ENCODE data around the gene AK3. TPM values are rescaled to one million over a fixed set of nuclear protein-coding genes. Genes with fewer than 3 reads are reported as not detected.
"Not testable (repeated sequence)": the region's sequence is repeated elsewhere in the genome, so short reads cannot be mapped to it uniquely, and the experiment has no call there.

The AK3 gene
- total RNA-seq (100 to 1,000 TPM; 111 to 153 (median 125) TPM), polyA plus RNA-seq (91.3 TPM)
- long read RNA-seq, donor 1, full-length matches to known transcripts, result 306 of 323 reads
- long read RNA-seq, donor 1, partial matches to known transcripts, result 5 of 323 reads
- long read RNA-seq, donor 1, other reads (novel, unspliced or antisense), result 12 of 323 reads
- long read RNA-seq, donor 2, full-length matches to known transcripts, result 94 of 99 reads
- long read RNA-seq, donor 2, partial matches to known transcripts, result 0 of 99 reads
- long read RNA-seq, donor 2, other reads (novel, unspliced or antisense), result 5 of 99 reads
- long read RNA-seq, donor 3, full-length matches to known transcripts, result 543 of 572 reads
- long read RNA-seq, donor 3, partial matches to known transcripts, result 16 of 572 reads
- long read RNA-seq, donor 3, other reads (novel, unspliced or antisense), result 13 of 572 reads
- long read RNA-seq, donor 4, transcript AK3-202 (5 exons, 2,736 nt), result major isoform, 135 of 143 reads
- long read RNA-seq, donor 4, partial matches to known transcripts, result 0 of 143 reads
- long read RNA-seq, donor 4, other reads (novel, unspliced or antisense), result 6 of 143 reads

- Histone ChIP-seq H3K27ac (ENCODE audit: low read length) (peak within 1 kb of the TSS; percentile 62), H3K9me3 (ENCODE audit: control insufficient read depth, low read length) (no peaks in the 10 kb centered on the region), H3K4me3 (ENCODE audit: low read length) (peak within 1 kb of the TSS; percentile 80), H3K4me1 (ENCODE audit: control insufficient read depth, insufficient read depth, low read length) (peaks cover 9% of the 10 kb centered on the region), H3K27me3 (ENCODE audit: control insufficient read depth, insufficient read depth) (no peaks in the 10 kb centered on the region)
- whole genome bisulfite sequencing, result under 1% methylated on average over 84 of the region's 84 CpGs
- peak; percentile 97 for ATAC-seq
- DNase-seq, result peak; percentile 92 to 97 (median 95)
- intact Hi-C loops (cut with DNase I), result loop anchor here in 1 of 4 donors (5.0 to 10.0 kb wide), 2 partner anchors 64 to 854 kb away; partner anchors contain the start of gene CDC37L1
Observed at GRCh38 chr9:4740638-4741364, at the start of gene AK3. Gene AK3 (minus strand): TSS chr9:4741202. CDS start chr9:4741087, 115 bp downstream.

- H3K27ac ChIP-seq (ENCODE audit: low read length), result no peak overlapping the region
- 88% methylated on average over 5 of the region's 6 CpGs for WGBS
- no peak for ATAC-seq
Observed at GRCh38 chr9:4788703-4789102, 47.7 kb upstream of the AK3 start.

GRCh38 chr9:4787876-4788275, 46.9 kb upstream of the AK3 start:
- intact Hi-C loops (cut with DNase I), result no loop called here
- WGBS, result 98% methylated on average over 1 of the region's 1 CpG
- Histone ChIP-seq H3K4me3 (ENCODE audit: low read length) (no peak overlapping the region), H3K9me3 (ENCODE audit: control insufficient read depth, low read length) (no peaks in the 10 kb centered on the region), H3K4me1 (ENCODE audit: control insufficient read depth, insufficient read depth, low read length) (no peaks in the 10 kb centered on the region), H3K27me3 (ENCODE audit: control insufficient read depth, insufficient read depth) (no peaks in the 10 kb centered on the region), H3K27ac (ENCODE audit: low read length) (no peak overlapping the region)
- DNase-seq, result no peak
- no peak for ATAC-seq

More at GRCh38 chr9:4788703-4789102, 47.7 kb upstream of the AK3 start:
- H3K9me3 ChIP-seq (ENCODE audit: control insufficient read depth, low read length), result no peaks in the 10 kb centered on the region
- no peak for DNase-seq
- H3K4me1 ChIP-seq (ENCODE audit: control insufficient read depth, insufficient read depth, low read length), result no peaks in the 10 kb centered on the region
- no peaks in the 10 kb centered on the region for H3K27me3 ChIP-seq (ENCODE audit: control insufficient read depth, insufficient read depth)
- no peak overlapping the region for H3K4me3 ChIP-seq (ENCODE audit: low read length)
- intact Hi-C loops (cut with DNase I), result no loop called here

GRCh38 chr9:4786599-4786998, 45.6 kb upstream of the AK3 start:
- no peak overlapping the region for H3K4me3 ChIP-seq (ENCODE audit: low read length)
- ATAC-seq, result no peak
- no peaks in the 10 kb centered on the region for H3K27me3 ChIP-seq (ENCODE audit: control insufficient read depth, insufficient read depth)
- DNase-seq, result no peak
- 93% methylated on average over 4 of the region's 4 CpGs for WGBS
- no peak overlapping the region for H3K27ac ChIP-seq (ENCODE audit: low read length)
- intact Hi-C loops (cut with DNase I), result no loop called here
- H3K4me1 ChIP-seq (ENCODE audit: control insufficient read depth, insufficient read depth, low read length), result no peaks in the 10 kb centered on the region
- no peaks in the 10 kb centered on the region for H3K9me3 ChIP-seq (ENCODE audit: control insufficient read depth, low read length)

- Histone ChIP-seq H3K27ac (ENCODE audit: low read length) (no peak overlapping the region), H3K4me1 (ENCODE audit: control insufficient read depth, insufficient read depth, low read length) (no peaks in the 10 kb centered on the region), H3K27me3 (ENCODE audit: control insufficient read depth, insufficient read depth) (no peaks in the 10 kb centered on the region), H3K9me3 (ENCODE audit: control insufficient read depth, low read length) (no peaks in the 10 kb centered on the region), H3K4me3 (ENCODE audit: low read length) (no peak overlapping the region)
- DNase-seq (no peak), ATAC-seq (no peak)
- intact Hi-C loops (cut with DNase I), result no loop called here
- WGBS, result 77% methylated on average over 2 of the region's 2 CpGs
Observed at GRCh38 chr9:4784403-4784802, 43.4 kb upstream of the AK3 start.

- intact Hi-C loops (cut with DNase I); H3K27ac ChIP-seq (ENCODE audit: low read length); DNase-seq; ATAC-seq; H3K9me3 ChIP-seq (ENCODE audit: control insufficient read depth, low read length); H3K27me3 ChIP-seq (ENCODE audit: control insufficient read depth, insufficient read depth); H3K4me3 ChIP-seq (ENCODE audit: low read length); H3K4me1 ChIP-seq (ENCODE audit: control insufficient read depth, insufficient read depth, low read length): not testable (repeated sequence)
- WGBS, result 87% methylated on average over 4 of the region's 4 CpGs
Observed at GRCh38 chr9:4783191-4783590, 42.2 kb upstream of the AK3 start.

- H3K27ac ChIP-seq (ENCODE audit: low read length), result no peak overlapping the region
- H3K4me1 ChIP-seq (ENCODE audit: control insufficient read depth, insufficient read depth, low read length), result no peaks in the 10 kb centered on the region
- no peaks in the 10 kb centered on the region for H3K27me3 ChIP-seq (ENCODE audit: control insufficient read depth, insufficient read depth)
- H3K4me3 ChIP-seq (ENCODE audit: low read length), result no peak overlapping the region
- intact Hi-C loops (cut with DNase I), result no loop called here
- no peaks in the 10 kb centered on the region for H3K9me3 ChIP-seq (ENCODE audit: control insufficient read depth, low read length)
- DNase-seq (no peak), ATAC-seq (no peak)
- 59% methylated on average over 2 of the region's 2 CpGs for WGBS
Observed at GRCh38 chr9:4781408-4781807, 40.4 kb upstream of the AK3 start.

- no peak for ATAC-seq
- intact Hi-C loops (cut with DNase I), result no loop called here
- Histone ChIP-seq H3K27me3 (ENCODE audit: control insufficient read depth, insufficient read depth) (no peaks in the 10 kb centered on the region), H3K9me3 (ENCODE audit: control insufficient read depth, low read length) (no peaks in the 10 kb centered on the region), H3K27ac (ENCODE audit: low read length) (no peak overlapping the region), H3K4me3 (ENCODE audit: low read length) (no peak overlapping the region), H3K4me1 (ENCODE audit: control insufficient read depth, insufficient read depth, low read length) (no peaks in the 10 kb centered on the region)
- DNase-seq, result no peak
- WGBS, result 83% methylated on average over 1 of the region's 1 CpG
Observed at GRCh38 chr9:4780651-4781050, 39.6 kb upstream of the AK3 start.

GRCh38 chr9:4774958-4775357, 34.0 kb upstream of the AK3 start:
- H3K4me1 ChIP-seq (ENCODE audit: control insufficient read depth, insufficient read depth, low read length); ATAC-seq; H3K27ac ChIP-seq (ENCODE audit: low read length); H3K27me3 ChIP-seq (ENCODE audit: control insufficient read depth, insufficient read depth); intact Hi-C loops (cut with DNase I); DNase-seq; H3K9me3 ChIP-seq (ENCODE audit: control insufficient read depth, low read length); H3K4me3 ChIP-seq (ENCODE audit: low read length): not testable (repeated sequence)
- 73% methylated on average over 2 of the region's 2 CpGs for WGBS

- no peaks in the 10 kb centered on the region for H3K9me3 ChIP-seq (ENCODE audit: control insufficient read depth, low read length)
- DNase-seq (peak in 2 of 3 donors; percentile 30 to 56), ATAC-seq (peak; percentile 80 to 84)
- H3K4me1 ChIP-seq (ENCODE audit: control insufficient read depth, insufficient read depth, low read length), result no peaks in the 10 kb centered on the region
- intact Hi-C loops (cut with DNase I), result no loop called here
- H3K27ac ChIP-seq (ENCODE audit: low read length), result no peak overlapping the region
- WGBS, result 45% methylated on average over 1 of the region's 1 CpG
- no peak overlapping the region for H3K4me3 ChIP-seq (ENCODE audit: low read length)
- no peaks in the 10 kb centered on the region for H3K27me3 ChIP-seq (ENCODE audit: control insufficient read depth, insufficient read depth)
Observed at GRCh38 chr9:4774209-4774608, 33.2 kb upstream of the AK3 start.

- H3K27me3 ChIP-seq (ENCODE audit: control insufficient read depth, insufficient read depth), result no peaks in the 10 kb centered on the region
- ATAC-seq, result no peak
- WGBS, result 99% methylated on average over 1 of the region's 1 CpG
- H3K9me3 ChIP-seq (ENCODE audit: control insufficient read depth, low read length), result no peaks in the 10 kb centered on the region
- intact Hi-C loops (cut with DNase I), result no loop called here
- no peaks in the 10 kb centered on the region for H3K4me1 ChIP-seq (ENCODE audit: control insufficient read depth, insufficient read depth, low read length)
- no peak overlapping the region for H3K27ac ChIP-seq (ENCODE audit: low read length)
- no peak for DNase-seq
- no peak overlapping the region for H3K4me3 ChIP-seq (ENCODE audit: low read length)
Observed at GRCh38 chr9:4771788-4772187, 30.8 kb upstream of the AK3 start.

Measured in right cardiac atrium (tissue), 5 donors.